ENCODE results near the gene CEACAM8. TPM values are rescaled to one million over a fixed set of nuclear protein-coding genes. Genes with fewer than 3 reads are reported as not detected.
"Not testable (repeated sequence)": the region's sequence is repeated elsewhere in the genome, so short reads cannot be mapped to it uniquely, and the experiment has no call there.

Gene CEACAM8
- polyA plus RNA-seq, 4 donors = 0.12 to 0.22 (median 0.20) TPM; not detected in 1

DNA sequence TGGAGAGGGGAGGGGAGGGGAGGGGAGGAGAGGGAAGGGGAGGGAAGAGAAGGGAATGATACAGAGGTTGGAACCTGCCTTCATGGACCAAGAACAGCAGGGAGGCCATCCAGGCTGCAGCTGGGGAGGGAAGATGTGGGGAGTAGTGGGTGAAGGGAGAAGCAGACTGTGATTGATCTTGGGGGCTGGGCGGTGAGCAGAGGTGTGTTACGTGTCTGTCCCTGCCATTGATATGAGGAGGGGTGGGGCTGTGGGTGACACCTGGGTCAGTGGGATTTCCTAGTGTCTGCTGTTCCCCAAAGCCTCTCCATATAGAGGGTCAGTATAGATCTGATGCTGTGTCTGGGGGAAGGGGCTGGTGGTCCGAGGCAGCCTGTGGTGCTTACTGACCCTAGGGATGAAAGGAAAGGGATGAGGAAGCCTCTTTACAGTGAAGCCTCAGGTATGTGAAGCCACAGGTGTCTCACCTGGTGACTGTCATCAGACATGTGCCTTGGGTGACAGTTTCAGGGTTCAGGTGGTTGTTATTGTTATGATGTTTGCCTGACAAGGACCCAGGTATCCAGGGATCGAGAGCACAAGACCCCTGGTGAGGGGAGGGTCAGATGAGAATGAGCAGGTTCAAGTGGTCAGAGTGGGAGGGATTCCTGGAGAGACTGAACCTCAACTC, 47.8 kb downstream of the CEACAM8 start:
- no peak for DNase-seq (ENCODE audit: low read depth in 4 of 4, low spot score in 3 of 4)

DNA sequence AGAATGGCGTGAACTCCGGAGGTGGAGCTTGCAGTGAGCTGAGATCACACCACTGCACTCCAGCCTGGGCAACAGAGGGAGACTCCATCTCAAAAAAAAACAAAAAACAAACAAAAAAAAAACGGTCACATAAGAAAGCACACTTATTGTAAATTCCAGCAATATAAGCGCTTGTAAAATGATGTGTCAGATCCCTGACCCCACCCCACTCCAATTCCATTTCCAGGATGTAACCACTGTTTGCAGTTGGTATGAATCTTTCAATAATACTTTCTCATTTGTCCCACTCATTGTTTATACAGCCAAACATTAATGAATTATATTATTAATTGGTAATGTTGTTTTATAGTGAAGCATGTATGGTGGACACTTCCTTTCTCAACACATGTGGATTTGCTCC, 50.6 kb downstream of the CEACAM8 start:
- no peak for DNase-seq (ENCODE audit: low read depth in 4 of 4, low spot score in 3 of 4)

DNA sequence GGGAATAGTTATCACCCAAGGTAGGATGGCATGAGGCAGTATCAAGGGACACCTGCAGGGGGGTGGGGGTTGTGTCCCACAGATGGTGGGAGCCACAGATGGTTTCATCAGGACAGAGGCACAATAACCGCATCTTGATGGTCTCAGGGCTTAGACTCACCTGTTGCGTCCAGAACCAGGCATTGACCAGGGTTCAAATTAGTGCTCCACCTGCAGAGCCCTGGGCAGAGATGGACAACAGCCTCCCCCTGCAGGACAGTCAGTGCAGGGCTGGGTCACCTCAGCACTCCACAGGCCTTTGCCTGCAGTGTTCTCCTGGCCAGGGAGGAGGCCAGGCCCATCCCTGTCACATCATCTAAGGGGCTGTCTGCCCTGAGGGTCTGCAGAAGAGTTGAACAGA, 51.9 kb downstream of the CEACAM8 start:
- no peak for DNase-seq (ENCODE audit: low read depth in 4 of 4, low spot score in 3 of 4)

DNA sequence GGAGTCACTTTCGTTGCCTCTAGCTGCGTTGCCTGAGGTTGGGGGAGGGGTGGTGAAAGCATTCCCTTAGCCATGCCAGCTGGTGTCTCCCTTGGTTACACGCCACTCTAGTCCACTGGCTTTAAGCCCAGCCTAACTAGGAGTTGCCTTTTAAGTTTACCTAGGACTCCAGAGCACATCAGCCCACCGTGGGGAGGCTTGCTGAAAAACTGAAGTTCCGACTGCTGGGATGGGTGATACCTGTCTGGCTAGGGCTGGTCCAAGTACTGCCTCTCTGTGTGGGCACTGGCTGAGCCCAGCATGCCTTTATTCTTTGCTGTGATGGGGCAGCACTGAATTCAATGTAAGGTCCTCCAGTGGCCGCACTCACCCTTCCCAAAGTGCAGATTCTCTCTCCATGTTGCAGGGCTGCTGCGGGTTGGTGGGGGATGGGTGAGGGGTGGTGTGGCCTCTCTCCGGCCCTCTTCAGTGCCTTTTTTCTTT, 54.6 kb downstream of the CEACAM8 start:
- no peak for DNase-seq (ENCODE audit: low read depth in 4 of 4, low spot score in 3 of 4)

DNA sequence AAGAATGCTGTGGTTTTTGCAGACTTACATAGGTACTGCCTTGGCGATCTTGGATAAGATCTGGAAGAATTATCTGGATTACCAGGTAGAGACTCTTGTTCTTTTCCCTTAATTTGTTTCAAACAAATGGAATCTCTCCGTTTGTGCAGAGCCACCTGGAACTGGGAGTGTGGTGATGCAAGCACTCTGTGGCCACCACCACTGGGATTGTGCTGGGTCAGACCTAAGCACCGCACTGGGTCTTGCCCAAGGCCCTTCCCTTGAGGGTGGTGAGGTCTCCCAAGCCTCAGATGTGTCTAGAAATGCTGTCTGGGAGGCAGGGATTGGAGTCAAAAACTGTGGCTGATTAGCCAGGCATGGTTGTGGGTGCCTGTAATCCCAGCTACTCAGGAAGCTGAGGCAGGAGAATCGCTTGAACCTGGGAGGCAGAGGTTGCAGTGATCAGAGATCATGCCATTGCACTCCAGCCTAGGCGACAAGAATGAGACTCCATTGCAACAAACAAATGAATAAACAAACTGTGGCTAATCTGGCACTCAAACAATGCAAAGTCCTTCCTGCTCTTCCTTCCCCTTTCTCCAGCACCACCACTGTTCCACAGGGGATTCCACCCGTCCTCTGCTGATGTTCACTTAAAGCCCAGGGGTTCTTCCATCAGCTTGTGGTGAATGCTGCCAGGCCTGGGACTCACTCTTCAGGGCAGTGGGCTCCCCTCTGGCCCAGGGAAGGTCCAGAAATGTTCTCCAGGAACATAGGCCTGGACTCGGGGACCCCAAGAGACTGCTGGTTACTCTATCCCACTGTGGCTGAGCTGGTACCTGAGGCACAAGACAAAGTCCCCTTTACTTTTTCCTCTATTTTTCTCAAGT, 55.6 kb downstream of the CEACAM8 start:
- no peak for DNase-seq (ENCODE audit: low read depth in 4 of 4, low spot score in 3 of 4)

DNA sequence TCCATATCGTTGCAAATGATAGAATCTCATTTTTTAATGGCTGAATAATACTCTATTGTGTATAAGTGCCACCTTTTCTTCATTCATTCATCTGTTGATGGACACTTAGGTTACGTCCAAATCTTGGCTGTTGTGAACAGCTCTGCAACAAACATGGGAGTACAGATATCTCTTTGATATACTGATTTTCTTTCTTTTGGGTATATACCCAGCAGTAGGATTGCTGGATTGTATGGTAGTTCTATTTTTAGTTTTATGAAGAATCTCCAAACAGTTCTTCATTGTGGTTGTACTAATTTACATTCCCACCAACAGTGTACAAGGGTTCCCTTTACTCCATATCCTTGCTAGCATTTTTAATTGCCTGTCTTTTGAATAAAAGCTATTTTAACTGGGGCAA, 59.4 kb downstream of the CEACAM8 start:
- not testable (repeated sequence) for DNase-seq (ENCODE audit: low read depth in 4 of 4, low spot score in 3 of 4)

DNA sequence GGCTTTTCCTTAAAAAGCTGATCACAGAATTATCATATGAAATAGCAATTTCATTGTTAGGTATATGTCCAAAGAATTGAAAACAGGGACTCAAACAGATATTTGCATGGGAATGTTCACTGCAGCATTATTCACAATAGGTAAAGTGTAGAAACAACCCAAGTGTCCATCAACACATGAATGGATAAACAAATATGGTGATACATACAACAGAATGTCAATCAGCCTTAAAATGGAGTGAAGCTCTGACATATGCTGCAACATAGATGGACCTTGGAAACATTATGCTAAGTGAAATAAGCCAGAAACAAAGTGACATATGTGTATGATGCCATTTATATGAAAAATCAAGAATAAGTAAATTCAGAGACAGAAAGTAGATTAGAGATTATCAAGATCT, 60.3 kb downstream of the CEACAM8 start:
- DNase-seq (ENCODE audit: low read depth in 4 of 4, low spot score in 3 of 4) = no peak

DNA sequence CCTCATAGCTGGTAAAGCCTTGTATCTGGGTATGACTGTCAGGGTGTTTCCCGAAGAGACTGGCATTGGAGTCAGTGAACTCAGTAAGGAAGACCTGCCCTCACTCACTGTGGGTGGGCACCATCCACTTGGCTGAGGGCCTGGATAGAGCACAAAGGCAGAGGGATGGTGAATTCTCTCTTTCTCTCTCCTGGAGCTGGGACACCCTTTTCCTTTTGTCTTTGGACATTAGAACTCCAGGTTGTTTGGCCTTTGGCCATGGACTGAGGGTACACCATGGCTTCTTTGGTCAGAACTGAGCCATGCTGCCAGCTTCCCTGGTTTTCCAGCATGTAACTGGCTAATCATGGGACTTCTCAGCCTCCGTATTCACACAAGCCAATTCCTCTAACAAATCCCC, 61.8 kb downstream of the CEACAM8 start:
- no peak for DNase-seq (ENCODE audit: low read depth in 4 of 4, low spot score in 3 of 4)

DNA sequence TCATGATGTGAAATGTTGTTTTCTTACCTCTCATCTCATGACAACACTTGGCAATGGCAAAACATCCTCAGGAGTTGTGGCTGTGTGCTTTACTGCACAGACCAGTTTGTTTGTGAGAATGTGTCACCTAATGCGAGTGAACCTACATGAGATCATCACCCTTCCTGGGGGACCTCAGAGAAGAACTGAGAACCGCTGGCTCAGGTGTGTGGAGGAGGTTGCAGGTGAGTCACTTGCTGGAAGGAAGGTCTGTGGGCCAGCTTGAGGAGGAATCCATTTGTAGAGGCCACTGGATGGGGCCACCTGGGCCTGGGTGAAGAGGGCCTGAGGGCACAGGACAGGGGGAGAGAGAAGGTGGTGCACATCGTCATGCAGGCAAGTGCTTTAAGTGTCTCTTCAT, 63.4 kb downstream of the CEACAM8 start:
- no peak for DNase-seq (ENCODE audit: low read depth in 4 of 4, low spot score in 3 of 4)

Other genes starting within 250 kb of the CEACAM8 start
- gene CNFN, start 204.6 kb downstream of the CEACAM8 start, polyA plus RNA-seq (ENCODE audit: insufficient read length in 4 of 4) = 1 to 10 TPM in 1 of 4 donors, under 1 TPM in 3; 0.52 to 2.0 (median 0.75) TPM
- gene LIPE, start 167.5 kb downstream of the CEACAM8 start, polyA plus RNA-seq (ENCODE audit: insufficient read length in 4 of 4) = 10 to 100 TPM in 2 of 4 donors, 1 to 10 TPM in 2; 8.6 to 14.7 (median 9.6) TPM
- gene CXCL17, start 152.0 kb downstream of the CEACAM8 start, polyA plus RNA-seq (ENCODE audit: insufficient read length in 4 of 4) = under 1 TPM in 3 of 4 donors, not detected in 1; 0.18 to 0.52 (median 0.20) TPM
- gene CEACAM1, start 66.4 kb downstream of the CEACAM8 start, polyA plus RNA-seq (ENCODE audit: insufficient read length in 4 of 4) = 10 to 100 TPM in 2 of 4 donors, 1 to 10 TPM in 2; 2.8 to 13.8 (median 10.3) TPM
- under 1 TPM in 1 of 4 donors, not detected in 3; 0.31 TPM for gene PSG3, start 145.6 kb upstream of the CEACAM8 start, polyA plus RNA-seq (ENCODE audit: insufficient read length in 4 of 4)
- not detected for gene PSG8, start 170.8 kb upstream of the CEACAM8 start, polyA plus RNA-seq (ENCODE audit: insufficient read length in 4 of 4)

All from left renal pelvis (tissue), 4 donors.